Left forelimb (tissue), 1 donor: ENCODE data around the gene TMED4.
A peak's percentile ranks its signal among the peaks of the same experiment; 100 is the strongest.
"Not testable (repeated sequence)": the region's sequence is repeated elsewhere in the genome, so short reads cannot be mapped to it uniquely, and the experiment has no call there.

Experiments used
- DNase-seq: peaks from one replicate; pipeline ENCODE4 v3.0.0-alpha.2; 2018; ENCODE audit warnings: low spot score

TMED4 gene

GRCh38 chr7:44607141-44608068 lies 25.4 kb upstream of the TMED4 start:
- no peak for DNase-seq

GRCh38 chr7:44606341-44607140 lies 24.5 kb upstream of the TMED4 start, which contains the start of gene OGDH:
Gene OGDH (plus strand): TSS chr7:44606627. CDS start chr7:44624344, 17,717 bp downstream.
- DNase-seq, result peak; percentile 100

- no peak for DNase-seq
Measured at GRCh38 chr7:44604941-44605340, 22.9 kb upstream of the TMED4 start.

- DNase-seq, result no peak
Measured at GRCh38 chr7:44603193-44603592, 21.2 kb upstream of the TMED4 start.

DNA sequence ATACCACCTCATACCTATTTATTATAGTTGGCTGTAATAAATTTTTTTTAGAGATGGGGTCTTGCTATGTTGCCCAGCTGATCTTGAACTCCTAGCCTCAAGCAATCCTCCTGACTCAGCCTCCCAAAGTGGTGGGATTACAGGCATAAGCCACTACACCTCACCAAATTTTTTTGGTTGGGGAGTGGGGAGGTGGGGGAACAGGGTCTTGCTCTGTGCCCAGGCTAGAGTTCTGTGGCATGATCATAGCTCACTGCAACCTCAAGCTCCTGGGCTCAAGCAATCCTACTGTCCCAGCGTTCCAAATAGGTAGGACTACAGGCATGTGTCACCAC lies 20.5 kb upstream of the TMED4 start:
- DNase-seq, result no peak

GRCh38 chr7:44599222-44599621 lies 17.2 kb upstream of the TMED4 start:
- DNase-seq, result no peak

DNA sequence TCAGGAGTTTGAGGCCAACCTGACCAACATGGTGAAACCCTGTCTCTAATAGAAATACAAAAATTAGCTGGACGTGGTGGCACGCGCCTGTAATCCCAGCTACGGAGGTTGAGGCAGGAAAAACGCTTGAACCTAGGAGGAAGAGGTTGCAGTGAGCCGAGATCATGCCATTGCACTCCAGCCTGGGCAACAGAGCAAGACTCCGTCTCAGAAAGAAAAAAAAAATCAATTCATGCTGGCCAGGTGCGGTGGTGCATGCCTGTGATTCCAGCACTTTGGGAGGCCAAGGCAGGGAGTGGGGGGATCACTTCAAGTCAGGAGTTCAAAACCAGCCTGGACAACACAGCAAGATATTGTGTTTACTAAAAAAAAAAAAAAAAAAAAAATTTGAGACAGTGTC lies 15.2 kb upstream of the TMED4 start:
- not testable (repeated sequence) for DNase-seq

GRCh38 chr7:44595934-44596635 lies 14.1 kb upstream of the TMED4 start:
- DNase-seq, result no peak

DNA sequence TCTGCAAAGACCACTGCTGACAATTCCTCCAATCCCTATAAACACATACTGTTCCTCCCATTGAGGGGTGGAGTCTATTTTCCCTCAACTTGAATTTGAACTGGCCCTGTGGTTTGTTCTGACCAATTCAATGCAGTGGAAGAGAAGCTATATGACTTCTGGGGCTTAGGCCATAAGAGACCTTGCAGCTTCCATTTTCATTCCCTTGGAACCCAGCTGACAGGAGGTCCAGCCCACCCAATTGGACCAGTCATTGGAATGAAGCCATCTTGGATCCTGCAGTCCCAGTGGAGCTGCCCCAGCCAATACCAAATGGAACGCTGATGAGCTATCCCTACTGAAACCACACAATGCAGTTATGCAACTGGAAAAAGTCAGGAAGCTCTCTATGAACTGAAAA lies 8.9 kb upstream of the TMED4 start:
- no peak for DNase-seq

GRCh38 chr7:44587843-44588711 lies 6.0 kb upstream of the TMED4 start:
- no peak for DNase-seq

GRCh38 chr7:44583146-44583865 lies 1.3 kb upstream of the TMED4 start:
- no peak for DNase-seq

GRCh38 chr7:44580945-44581878 lies 819 bp downstream of the TMED4 start:
- no peak for DNase-seq

DNA sequence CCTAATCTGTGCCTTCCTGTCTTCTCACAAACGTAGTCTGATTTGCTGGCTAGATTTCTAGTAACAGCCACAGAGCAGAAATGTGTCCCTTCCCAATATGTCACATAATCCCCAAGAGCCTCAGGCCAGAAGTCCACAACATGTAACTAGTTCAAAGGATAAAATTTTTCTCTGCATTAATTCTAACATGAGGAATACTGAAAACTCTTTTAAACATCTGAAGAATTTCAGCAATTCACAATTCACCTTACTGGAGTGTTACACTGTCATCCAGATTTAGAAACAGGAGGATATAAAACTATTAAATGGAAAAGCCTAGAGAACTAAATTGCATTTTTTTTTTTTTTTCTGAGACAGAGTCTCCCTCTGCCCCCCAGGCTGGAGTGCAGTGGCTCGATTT lies 5.8 kb downstream of the TMED4 start:
- no peak for DNase-seq

DNA sequence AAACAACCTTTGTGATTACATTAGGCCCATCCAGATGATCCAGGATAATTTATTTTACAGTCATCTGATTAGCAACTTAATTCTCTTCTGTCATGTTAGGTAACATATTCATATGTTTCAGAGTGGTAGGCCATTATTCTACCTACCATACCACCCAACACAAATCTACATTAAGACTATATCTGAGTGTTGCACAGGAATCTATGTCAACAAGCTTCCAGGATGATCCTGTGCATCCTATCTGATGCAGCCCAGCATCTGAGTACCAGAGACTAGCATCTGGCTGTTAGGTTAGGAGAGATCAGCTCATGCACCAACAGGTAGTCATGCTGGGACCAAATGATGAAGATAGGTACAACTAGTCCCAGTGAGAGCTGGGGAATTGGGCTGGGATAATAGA lies 7.0 kb downstream of the TMED4 start:
- DNase-seq, result no peak

- no peak for DNase-seq
Measured at GRCh38 chr7:44574287-44574872, 7.7 kb downstream of the TMED4 start.

- peak; percentile 94 for DNase-seq
Measured at GRCh38 chr7:44573464-44574286, 8.4 kb downstream of the TMED4 start, which contains the start of gene DDX56. Gene DDX56 (minus strand): TSS chr7:44573908. CDS start chr7:44573895, 13 bp downstream.

DNA sequence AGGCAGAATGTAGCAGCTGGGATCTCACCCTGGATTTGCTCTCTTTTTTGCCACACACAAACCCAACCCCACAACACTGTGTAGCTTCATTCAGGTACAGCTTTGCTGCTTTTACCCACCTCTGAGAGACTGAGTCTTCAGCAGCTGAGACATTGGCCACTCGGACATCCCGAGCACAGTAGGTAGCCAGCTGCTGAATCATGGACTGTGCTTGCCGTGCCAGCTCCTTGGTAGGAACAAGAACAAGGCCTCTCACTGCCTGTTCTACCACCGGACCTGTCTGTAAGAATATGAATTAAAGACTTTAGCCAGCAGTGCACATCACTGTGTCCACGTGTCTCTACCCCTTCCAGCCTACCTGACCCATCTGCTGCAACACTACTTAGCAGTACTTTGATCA lies 9.3 kb downstream of the TMED4 start:
- DNase-seq, result no peak

- no peak for DNase-seq
Measured at GRCh38 chr7:44569959-44570358, 12.1 kb downstream of the TMED4 start.
